Natural killer cell (primary cell): ENCODE results near the gene SCN7A. TPM values are rescaled to one million over a fixed set of nuclear protein-coding genes. Genes with fewer than 3 reads are reported as not detected.
A peak's percentile ranks its signal among the peaks of the same experiment; 100 is the strongest.

Experiments used
- ATAC-seq, 3 donors: fragments of 150-1000 bp in 2 of 3; fragments of 200-7000 bp in 1 of 3; cut with Tn5 transposase; 1 replicate in 1 of 3; 2 replicates in 2 of 3; pipeline ENCODE4 v1.10.0; 2021; ENCODE audit warnings: mild to moderate bottlenecking in 2 of 3, moderate library complexity in 2 of 3
- DNase-seq, 2 donors: peaks; one replicate each; pipeline versions ENCODE4 v3.0.0 to v3.0.0-alpha.2; 2013 to 2021; ENCODE audit warnings: mixed read lengths in 1 of 2
- H3K27ac ChIP-seq: one replicate; pipeline ENCODE4 v1.5.1; 2013; ENCODE audit warnings: mild to moderate bottlenecking, low read length
- H3K27me3 ChIP-seq: one replicate; pipeline ENCODE4 v1.6.1; 2013; ENCODE audit warnings: low read length; ENCODE audit not compliant: control insufficient read depth, insufficient read depth
- H3K36me3 ChIP-seq: one replicate; pipeline ENCODE4 v1.6.1; 2013; ENCODE audit warnings: low read length; ENCODE audit not compliant: control insufficient read depth, insufficient read depth
- H3K4me1 ChIP-seq: one replicate; pipeline ENCODE4 v1.6.1; 2013; ENCODE audit warnings: low read length; ENCODE audit not compliant: control insufficient read depth, insufficient read depth
- H3K4me3 ChIP-seq: one replicate; pipeline ENCODE4 v1.5.1; 2013; ENCODE audit warnings: low read length
- H3K9me3 ChIP-seq: one replicate; pipeline ENCODE4 v1.6.1; 2013; ENCODE audit warnings: low read length; ENCODE audit not compliant: control insufficient read depth, insufficient read depth
- H3K27ac Mint-ChIP-seq, 2 donors: one replicate each; pipeline ENCODE4 v1.8.0; 2022; ENCODE audit warnings: mild to moderate bottlenecking in 2 of 2, mixed read lengths in 2 of 2, moderate library complexity in 1 of 2
- H3K27me3 Mint-ChIP-seq, 2 donors: one replicate each; pipeline ENCODE4 v1.8.0; 2022; ENCODE audit warnings: low read depth in 2 of 2, mixed read lengths in 2 of 2
- H3K36me3 Mint-ChIP-seq: one replicate; pipeline ENCODE4 v1.8.0; 2022; ENCODE audit warnings: mixed read lengths
- H3K4me1 Mint-ChIP-seq, 2 donors: one replicate each; pipeline ENCODE4 v1.8.0; 2022; ENCODE audit warnings: mixed read lengths in 2 of 2
- H3K4me3 Mint-ChIP-seq: one replicate; pipeline ENCODE4 v1.8.0; 2022; ENCODE audit warnings: mild to moderate bottlenecking, moderate library complexity, mixed read lengths
- H3K9me3 Mint-ChIP-seq, 2 donors: one replicate each; pipeline ENCODE4 v1.8.0; 2022; ENCODE audit warnings: mixed read lengths in 2 of 2
- WGBS: methylation state at CpG from one replicate; pipeline ENCODE4 v1.1.7; 2013; ENCODE audit warnings: missing lambda C conversion rate; ENCODE audit not compliant: insufficient coverage; 5-methylcytosine and 5-hydroxymethylcytosine counted together
- intact Hi-C: fragments of 100-400 bp; cut with micrococcal nuclease; formaldehyde crosslinking; loops from one replicate; pipeline ENCODE4 v1.14.2; 2022
- total RNA-seq, 4 donors: library from RNA; stranded (reverse); fragments of 120-200 nt in 1 of 4; gene quantifications; one replicate each; pipeline versions ENCODE4 v1.2.3 to v1.2.4, GENCODE V29; 2013 to 2022
- TF ChIP-seq, protein P1 (sequence below): fragments of 200-600 bp; IDR thresholded peaks from one replicate; pipeline ENCODE4 v1.8.0; 2022; ENCODE audit warnings: antibody characterized with exemption

Gene SCN7A
- total RNA-seq, 3 donors from 2014 or later (not counting 1 experiment from before 2014, with no cell fraction given): not detected

DNA sequence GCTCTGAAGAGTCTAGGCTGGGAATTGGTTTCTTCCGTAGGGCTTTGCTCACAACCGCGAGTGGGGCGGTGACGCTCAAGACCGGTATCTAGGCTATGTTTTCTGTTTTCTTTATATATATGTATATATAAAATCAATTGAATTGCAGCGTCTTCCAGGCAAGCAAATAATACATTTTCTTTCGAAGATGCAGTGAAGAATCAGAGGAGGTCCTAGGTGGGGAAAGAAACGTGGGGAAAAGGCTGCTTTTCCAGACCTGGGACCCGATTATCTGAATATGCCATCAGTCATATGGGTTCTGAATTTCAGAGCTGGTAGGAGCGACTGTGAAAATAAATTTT is 117.6 kb downstream of the SCN7A start:
- H3K27me3 ChIP-seq: peaks cover 3% of the 10 kb centered on the region
- H3K4me3 ChIP-seq: peak overlapping the region; percentile 17
- H3K27ac Mint-ChIP-seq: no peak overlapping the region
- intact Hi-C loops: no loop called here
- no peak for DNase-seq
- WGBS: 22% methylated on average over 6 of the region's 11 CpGs
- no peaks in the 10 kb centered on the region for H3K36me3 Mint-ChIP-seq
- peaks cover 3 to 6% of the 10 kb centered on the region in 2 donors for H3K27me3 Mint-ChIP-seq
- ATAC-seq: no peak
- peaks cover 11% of the 10 kb centered on the region in 2 donors for H3K4me1 Mint-ChIP-seq
- H3K36me3 ChIP-seq: no peaks in the 10 kb centered on the region
- H3K9me3 Mint-ChIP-seq: peaks cover 0 to 2% of the 10 kb centered on the region in 2 donors
- no peaks in the 10 kb centered on the region for H3K9me3 ChIP-seq
- H3K4me1 ChIP-seq: peaks cover 12% of the 10 kb centered on the region
- TF ChIP-seq, protein P1, sequence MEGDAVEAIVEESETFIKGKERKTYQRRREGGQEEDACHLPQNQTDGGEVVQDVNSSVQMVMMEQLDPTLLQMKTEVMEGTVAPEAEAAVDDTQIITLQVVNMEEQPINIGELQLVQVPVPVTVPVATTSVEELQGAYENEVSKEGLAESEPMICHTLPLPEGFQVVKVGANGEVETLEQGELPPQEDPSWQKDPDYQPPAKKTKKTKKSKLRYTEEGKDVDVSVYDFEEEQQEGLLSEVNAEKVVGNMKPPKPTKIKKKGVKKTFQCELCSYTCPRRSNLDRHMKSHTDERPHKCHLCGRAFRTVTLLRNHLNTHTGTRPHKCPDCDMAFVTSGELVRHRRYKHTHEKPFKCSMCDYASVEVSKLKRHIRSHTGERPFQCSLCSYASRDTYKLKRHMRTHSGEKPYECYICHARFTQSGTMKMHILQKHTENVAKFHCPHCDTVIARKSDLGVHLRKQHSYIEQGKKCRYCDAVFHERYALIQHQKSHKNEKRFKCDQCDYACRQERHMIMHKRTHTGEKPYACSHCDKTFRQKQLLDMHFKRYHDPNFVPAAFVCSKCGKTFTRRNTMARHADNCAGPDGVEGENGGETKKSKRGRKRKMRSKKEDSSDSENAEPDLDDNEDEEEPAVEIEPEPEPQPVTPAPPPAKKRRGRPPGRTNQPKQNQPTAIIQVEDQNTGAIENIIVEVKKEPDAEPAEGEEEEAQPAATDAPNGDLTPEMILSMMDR: no peak
- no peak overlapping the region for H3K27ac ChIP-seq
- H3K4me3 Mint-ChIP-seq: no peak overlapping the region

GRCh38 chr2:166375736-166376487 is 118.1 kb downstream of the SCN7A start, which contains the start of gene SCN9A:
Gene SCN9A (minus strand): TSS chr2:166375944. CDS start chr2:166311756, 64,188 bp downstream.
- intact Hi-C loops: no loop called here
- peak within 1 kb of the TSS; percentile 34 for H3K4me3 ChIP-seq
- WGBS: under 1% methylated on average over 39 of the region's 45 CpGs

DNA sequence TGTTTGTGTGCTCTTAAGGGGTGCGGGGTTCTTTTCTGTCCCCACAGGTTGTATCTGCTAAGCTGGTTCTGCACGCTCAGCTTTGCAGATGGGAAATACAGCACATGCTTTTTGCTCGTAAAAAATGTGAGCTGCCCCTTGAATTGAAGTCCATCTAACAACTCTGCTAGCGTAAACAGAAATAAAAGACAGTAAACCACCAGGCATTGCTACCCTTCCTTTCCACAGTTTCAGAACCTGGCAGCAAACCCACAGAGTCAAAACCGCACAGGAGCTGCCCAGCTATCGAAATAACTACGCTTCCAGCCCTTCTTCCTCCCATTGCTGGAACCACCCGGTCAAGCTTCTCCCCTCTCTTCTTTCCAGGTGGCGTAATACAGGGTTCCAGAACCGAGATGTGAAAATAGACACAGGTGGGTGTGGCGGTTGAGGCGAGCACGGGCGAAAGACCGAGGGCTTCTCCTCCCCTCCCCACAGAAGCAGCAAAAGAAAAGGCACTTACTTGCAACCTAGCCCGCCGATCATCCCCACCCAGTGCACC is 118.8 kb downstream of the SCN7A start:
- Mint-ChIP-seq H3K9me3 (peaks cover 0 to 2% of the 10 kb centered on the region in 2 donors), H3K27ac (no peak overlapping the region), H3K36me3 (no peaks in the 10 kb centered on the region), H3K4me3 (peak overlapping the region; percentile 76), H3K27me3 (peaks cover 3 to 6% of the 10 kb centered on the region in 2 donors), H3K4me1 (peaks cover 11% of the 10 kb centered on the region in 2 donors)
- H3K36me3 ChIP-seq: no peaks in the 10 kb centered on the region
- WGBS: 1% methylated on average over 17 of the region's 17 CpGs
- TF ChIP-seq, protein P1: no peak
- no peak for DNase-seq
- H3K9me3 ChIP-seq: no peaks in the 10 kb centered on the region
- H3K4me3 ChIP-seq: peak overlapping the region; percentile 34
- H3K27me3 ChIP-seq: peaks cover 3% of the 10 kb centered on the region
- peaks cover 12% of the 10 kb centered on the region for H3K4me1 ChIP-seq
- no peak overlapping the region for H3K27ac ChIP-seq
- intact Hi-C loops: no loop called here
- peak in 2 of 3 donors; percentile 17 to 30 for ATAC-seq

More at GRCh38 chr2:166375736-166376487, 118.1 kb downstream of the SCN7A start, which contains the start of gene SCN9A:
- DNase-seq (peak in 1 of 2 donors; percentile 20), ATAC-seq (peak; percentile 36 to 62 (median 41))
- Mint-ChIP-seq H3K27ac (no peak within 1 kb of the TSS), H3K4me1 (peaks cover 11% of the 10 kb centered on the region in 2 donors), H3K27me3 (peaks cover 3 to 6% of the 10 kb centered on the region in 2 donors), H3K9me3 (peaks cover 0 to 2% of the 10 kb centered on the region in 2 donors), H3K4me3 (peak within 1 kb of the TSS; percentile 76), H3K36me3 (no peaks in the 10 kb centered on the region)
- H3K27ac ChIP-seq: no peak within 1 kb of the TSS
- peaks cover 3% of the 10 kb centered on the region for H3K27me3 ChIP-seq
- H3K4me1 ChIP-seq: peaks cover 12% of the 10 kb centered on the region
- TF ChIP-seq, protein P1: no peak
- no peaks in the 10 kb centered on the region for H3K36me3 ChIP-seq
- no peaks in the 10 kb centered on the region for H3K9me3 ChIP-seq
